Measurements from ENCODE around the gene WDFY2.

The WDFY2 gene

DNA sequence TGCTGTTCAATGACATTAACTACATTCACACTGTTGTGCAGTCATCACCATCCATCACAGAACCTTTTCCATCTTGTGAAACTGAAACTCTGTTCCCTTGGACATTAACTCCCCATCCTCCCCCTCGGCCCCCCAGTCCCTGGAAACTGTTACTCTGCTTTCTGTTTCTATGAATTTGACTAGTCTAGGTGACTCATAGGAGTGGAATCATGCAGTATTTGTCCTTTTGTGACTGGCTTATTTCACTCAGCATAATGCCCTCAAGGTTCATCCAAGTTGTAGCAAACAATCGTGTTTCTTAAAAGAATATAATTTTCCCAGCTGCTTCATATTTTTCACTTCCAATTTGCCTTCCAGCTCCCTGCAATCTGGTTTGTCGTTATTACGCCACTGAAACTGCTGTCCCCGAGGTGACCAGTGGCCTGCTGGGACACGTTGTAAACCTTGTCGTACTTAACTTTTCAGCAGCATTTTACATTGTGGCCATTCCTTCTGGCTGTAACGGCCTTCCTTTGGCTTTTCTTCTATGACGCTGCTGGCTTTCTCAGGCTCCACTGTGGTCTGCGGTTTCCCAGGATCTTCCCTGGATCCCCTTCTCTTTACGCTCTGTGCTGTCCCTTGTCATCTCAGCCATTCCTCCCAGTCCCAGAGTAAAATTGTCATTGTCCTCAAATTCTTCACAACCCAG lies 145.7 kb downstream of the WDFY2 start:
- Mint-ChIP-seq H3K36me3 (peaks cover 19% of the 10 kb centered on the region), H3K27me3 (no peaks in the 10 kb centered on the region), H3K9me3 (ENCODE audit: low read depth) (no peaks in the 10 kb centered on the region)

DNA sequence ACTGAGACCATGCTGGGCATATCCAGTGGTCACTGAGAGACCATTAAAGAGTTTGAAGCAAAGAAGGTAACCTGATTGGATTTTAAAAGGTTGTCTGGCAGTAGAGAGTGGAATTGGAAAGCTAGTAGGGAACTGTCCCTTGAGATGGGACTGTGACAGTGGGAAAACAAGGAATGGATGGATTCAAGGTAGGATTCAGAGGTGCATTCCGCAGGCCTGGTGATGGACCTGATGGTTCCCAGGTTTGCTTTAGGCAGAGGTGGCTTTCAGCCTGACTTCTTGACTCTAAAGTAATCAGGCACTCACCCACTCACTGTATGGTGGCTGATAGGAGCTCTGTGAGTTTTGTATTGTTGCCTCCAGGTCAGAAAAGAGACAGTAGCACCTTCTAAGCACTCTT lies 146.7 kb downstream of the WDFY2 start:
- Mint-ChIP-seq H3K4me1 (ENCODE audit: low read depth) (no peaks in the 10 kb centered on the region), H3K27ac (no peak overlapping the region), H3K36me3 (peaks cover 20% of the 10 kb centered on the region), H3K9me3 (ENCODE audit: low read depth) (no peaks in the 10 kb centered on the region), H3K27me3 (no peaks in the 10 kb centered on the region), H3K4me3 (no peak overlapping the region)

More for the DNA sequence above, 145.7 kb downstream of the WDFY2 start:
- no peak overlapping the region for H3K4me3 Mint-ChIP-seq
- no peak overlapping the region for H3K27ac Mint-ChIP-seq
- no peaks in the 10 kb centered on the region for H3K4me1 Mint-ChIP-seq (ENCODE audit: low read depth)

DNA sequence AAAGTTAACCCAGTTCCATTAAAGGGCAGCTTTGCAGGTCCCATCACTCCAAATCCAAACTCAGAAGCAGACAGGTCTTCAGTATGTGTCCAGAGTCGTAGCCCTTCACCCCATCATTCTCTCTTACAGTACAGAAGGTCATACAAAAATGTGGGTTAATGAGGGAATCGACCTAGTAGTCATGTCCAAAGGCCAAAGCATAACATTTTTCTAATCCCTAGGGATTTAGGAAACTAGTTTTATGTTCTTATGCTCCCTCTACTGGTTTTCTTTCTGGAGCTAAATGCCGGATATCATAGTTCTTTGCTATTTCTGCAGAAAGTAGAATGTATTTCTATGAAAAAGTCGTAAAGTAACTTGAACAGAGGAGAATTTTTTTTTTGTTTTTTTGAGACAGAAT lies 147.5 kb downstream of the WDFY2 start:
- H3K36me3 Mint-ChIP-seq, result peaks cover 16% of the 10 kb centered on the region
- H3K9me3 Mint-ChIP-seq (ENCODE audit: low read depth), result no peaks in the 10 kb centered on the region
- H3K4me1 Mint-ChIP-seq (ENCODE audit: low read depth), result peaks cover 1% of the 10 kb centered on the region
- H3K27me3 Mint-ChIP-seq, result no peaks in the 10 kb centered on the region
- no peak overlapping the region for H3K4me3 Mint-ChIP-seq
- H3K27ac Mint-ChIP-seq, result no peak overlapping the region

DNA sequence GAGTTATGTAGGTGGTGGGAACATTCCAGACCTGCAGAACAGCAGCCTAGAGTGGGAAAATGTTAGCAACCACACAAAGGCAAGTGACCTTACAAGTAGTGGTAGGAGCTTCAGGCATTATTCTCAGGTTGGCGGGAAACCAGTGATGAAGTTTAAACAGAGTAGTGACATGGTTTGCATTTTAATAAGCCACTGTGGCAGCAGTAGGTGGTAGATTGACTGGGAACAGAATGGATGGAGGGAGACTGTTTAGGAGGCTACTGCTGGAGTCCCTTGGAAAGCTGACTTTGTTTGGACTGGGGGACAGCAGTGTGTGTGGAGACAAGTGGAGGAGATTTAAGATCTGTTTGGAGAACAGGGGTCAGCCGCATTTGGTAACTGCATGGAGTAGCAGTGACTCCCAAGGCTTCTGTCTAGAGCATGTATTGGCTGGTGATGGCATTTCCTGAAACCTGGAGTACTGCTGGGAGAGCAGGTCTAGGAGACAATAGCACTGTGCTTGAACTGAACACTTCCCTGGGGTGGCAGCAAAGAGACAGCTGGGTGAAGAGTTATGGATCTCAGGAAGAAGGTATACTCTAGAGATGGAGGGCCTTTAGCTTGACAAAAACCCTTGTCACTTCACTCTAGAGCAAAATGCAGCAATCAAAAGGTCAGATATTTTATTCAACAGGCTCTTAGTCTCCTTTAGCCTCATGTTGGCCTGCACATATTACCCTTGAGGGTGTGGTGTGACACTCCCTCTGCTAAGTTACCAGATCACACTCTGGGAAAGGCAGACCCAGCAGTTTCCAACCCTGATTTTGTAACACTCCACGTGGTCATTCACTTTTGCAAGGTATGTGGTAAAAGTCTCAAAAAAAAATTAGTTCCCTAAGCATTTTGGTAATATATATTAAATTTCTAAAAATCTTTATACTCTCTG lies 149.4 kb downstream of the WDFY2 start:
- Mint-ChIP-seq H3K4me3 (no peak overlapping the region), H3K4me1 (ENCODE audit: low read depth) (peaks cover 11% of the 10 kb centered on the region), H3K27ac (peak overlapping the region; percentile 3), H3K9me3 (ENCODE audit: low read depth) (no peaks in the 10 kb centered on the region), H3K36me3 (peaks cover 15% of the 10 kb centered on the region), H3K27me3 (no peaks in the 10 kb centered on the region)

DNA sequence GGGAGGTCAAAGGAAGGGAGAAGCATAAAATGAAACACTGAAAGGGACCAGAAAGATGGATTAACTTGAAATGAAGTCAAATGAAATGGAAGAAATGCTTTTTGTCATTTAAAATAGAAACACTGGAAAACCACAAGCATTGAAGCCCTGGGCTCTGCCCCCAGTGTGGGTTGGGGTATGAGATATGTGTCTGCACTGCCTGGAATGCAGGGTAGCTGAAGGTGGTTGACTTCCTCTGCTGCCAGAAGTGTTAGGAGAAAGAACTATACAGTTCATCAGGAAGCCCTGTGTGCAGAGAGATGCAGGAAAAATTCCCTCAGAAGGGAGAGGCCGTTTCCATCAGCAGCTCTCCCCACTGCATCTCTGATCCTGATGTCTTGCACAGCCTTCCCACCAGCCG lies 150.5 kb downstream of the WDFY2 start:
- Mint-ChIP-seq H3K36me3 (peaks cover 19% of the 10 kb centered on the region), H3K4me3 (no peak overlapping the region), H3K27me3 (no peaks in the 10 kb centered on the region), H3K27ac (no peak overlapping the region), H3K4me1 (ENCODE audit: low read depth) (peaks cover 15% of the 10 kb centered on the region), H3K9me3 (ENCODE audit: low read depth) (no peaks in the 10 kb centered on the region)

DNA sequence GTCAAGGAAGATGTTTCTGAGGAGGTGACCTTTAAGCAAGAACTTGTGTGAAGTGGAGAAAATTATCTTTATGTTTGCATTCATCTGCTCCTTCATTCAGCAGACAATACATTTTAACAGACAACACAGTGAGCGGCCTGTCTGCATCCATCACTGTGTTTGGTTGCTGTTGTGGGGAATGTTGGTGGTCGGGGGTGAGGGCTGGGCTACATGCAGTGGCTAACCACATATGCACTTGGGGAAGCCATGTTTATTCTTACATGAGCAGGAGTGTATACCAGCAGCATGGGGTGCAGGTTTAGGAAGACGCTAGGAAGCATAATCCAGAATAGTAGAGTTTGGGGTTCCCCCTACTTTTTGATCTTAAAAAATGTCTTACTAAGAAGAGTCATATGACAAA lies 153.3 kb downstream of the WDFY2 start:
- Mint-ChIP-seq H3K4me1 (ENCODE audit: low read depth) (peaks cover 15% of the 10 kb centered on the region), H3K27ac (peak overlapping the region; percentile 47), H3K36me3 (peaks cover 21% of the 10 kb centered on the region), H3K4me3 (no peak overlapping the region), H3K27me3 (no peaks in the 10 kb centered on the region), H3K9me3 (ENCODE audit: low read depth) (no peaks in the 10 kb centered on the region)

DNA sequence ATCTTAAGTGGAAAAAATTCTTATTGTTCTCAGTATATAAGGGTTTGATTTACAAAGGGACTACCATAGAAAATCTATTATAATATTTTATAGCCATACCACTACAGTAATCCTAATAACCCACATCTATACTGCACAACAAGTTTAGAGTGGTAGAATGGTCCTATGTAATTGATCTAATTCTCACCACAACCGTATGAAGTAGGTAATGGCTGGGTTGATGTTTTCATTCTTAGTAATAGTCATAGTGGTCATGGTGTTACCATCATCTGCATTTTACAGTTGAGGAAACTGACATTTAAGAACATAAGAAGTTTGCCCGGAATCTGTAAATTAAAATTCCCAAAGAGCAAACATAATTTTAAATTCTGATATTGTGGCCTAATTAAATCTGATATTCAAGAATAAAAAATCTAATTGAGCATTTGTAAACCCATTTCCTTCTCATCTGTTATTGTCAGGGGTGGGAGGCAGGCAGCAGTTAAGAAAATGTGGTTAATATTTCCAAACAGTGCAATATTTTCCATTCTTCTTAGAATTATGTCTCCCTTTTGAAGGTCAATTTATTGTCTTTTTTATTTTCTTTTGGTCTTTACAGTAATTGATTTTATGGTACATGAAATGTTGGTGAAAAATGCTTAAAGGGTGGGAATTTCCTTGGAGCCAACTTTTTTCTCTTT lies 154.1 kb downstream of the WDFY2 start:
- Mint-ChIP-seq H3K9me3 (ENCODE audit: low read depth) (no peaks in the 10 kb centered on the region), H3K27ac (peak overlapping the region; percentile 54), H3K27me3 (no peaks in the 10 kb centered on the region), H3K36me3 (peaks cover 18% of the 10 kb centered on the region), H3K4me3 (no peak overlapping the region), H3K4me1 (ENCODE audit: low read depth) (peaks cover 15% of the 10 kb centered on the region)

DNA sequence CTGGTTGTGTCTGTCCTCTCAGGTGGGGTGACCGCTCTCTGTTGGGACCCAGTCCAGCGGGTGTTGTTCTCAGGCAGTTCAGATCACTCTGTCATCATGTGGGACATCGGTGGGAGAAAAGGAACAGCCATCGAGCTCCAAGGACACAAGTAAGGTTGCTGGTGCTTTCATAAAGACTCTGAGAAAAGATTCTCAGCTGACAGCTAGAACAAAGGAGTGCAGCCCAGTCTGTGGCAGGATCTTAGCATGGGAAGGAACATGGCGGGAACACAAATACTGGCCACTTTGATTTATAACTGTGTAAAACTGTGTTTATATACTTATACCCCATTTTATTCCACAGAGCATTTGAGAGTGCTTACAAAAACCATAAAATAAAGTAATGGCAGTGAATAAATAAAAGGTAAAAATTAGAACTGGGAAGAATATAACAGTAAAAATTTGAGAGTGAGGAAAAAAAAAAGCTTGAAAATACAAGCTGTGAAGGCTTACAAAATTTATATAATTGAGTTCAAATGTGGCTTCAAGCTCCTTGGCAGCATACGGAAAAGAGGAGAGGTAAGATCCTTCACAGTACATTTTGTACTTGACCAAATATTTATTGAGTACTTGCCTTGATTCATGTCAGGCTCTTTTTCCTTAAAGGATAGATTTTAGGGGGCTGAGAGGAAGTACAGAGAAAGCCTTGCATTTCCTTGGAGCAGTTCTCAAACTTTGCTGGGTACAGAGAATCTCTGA lies 154.9 kb downstream of the WDFY2 start:
- Mint-ChIP-seq H3K4me1 (ENCODE audit: low read depth) (peaks cover 15% of the 10 kb centered on the region), H3K4me3 (no peak overlapping the region), H3K36me3 (peaks cover 14% of the 10 kb centered on the region), H3K27ac (peak overlapping the region; percentile 54), H3K9me3 (ENCODE audit: low read depth) (no peaks in the 10 kb centered on the region), H3K27me3 (no peaks in the 10 kb centered on the region)

DNA sequence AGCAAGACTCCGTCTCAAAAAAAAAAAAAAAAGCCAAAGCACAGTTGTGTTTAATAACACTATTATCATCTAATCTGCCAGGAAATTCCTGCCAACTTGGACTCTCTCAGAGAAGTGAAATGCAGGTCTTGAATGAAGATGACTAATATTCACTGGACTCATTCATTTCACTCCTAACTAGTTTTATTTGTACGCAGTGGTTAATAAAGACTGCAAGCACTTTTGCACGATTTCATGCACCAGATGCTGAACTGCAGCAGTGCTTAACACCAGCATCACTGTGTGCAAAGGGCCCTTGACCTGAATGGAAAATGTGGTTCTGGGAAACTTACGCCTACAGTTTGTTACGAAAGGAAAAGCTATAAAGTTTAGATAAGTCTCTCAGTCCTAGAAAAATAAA lies 156.4 kb downstream of the WDFY2 start:
- Mint-ChIP-seq H3K4me3 (no peak overlapping the region), H3K27me3 (no peaks in the 10 kb centered on the region), H3K36me3 (peaks cover 22% of the 10 kb centered on the region), H3K27ac (no peak overlapping the region), H3K4me1 (ENCODE audit: low read depth) (peaks cover 15% of the 10 kb centered on the region), H3K9me3 (ENCODE audit: low read depth) (no peaks in the 10 kb centered on the region)

DNA sequence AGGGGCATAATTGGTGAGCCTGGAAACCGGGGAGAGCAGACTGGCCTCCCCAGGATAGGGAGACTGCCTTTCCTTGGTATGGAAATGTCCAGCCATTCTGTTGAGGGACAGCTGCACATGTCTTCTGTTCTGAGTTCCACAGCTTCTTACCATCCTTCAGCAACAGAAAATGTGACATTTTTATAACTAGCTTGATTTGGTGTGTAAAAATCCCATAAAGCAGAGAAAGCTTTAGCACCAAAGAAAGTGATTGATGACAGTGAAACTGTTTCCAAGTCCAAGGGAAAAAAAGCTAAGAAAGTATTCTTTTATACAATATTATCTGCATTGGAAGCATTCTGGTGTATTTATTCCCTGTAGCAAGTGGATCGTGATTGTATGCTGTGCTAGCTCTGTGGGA lies 157.8 kb downstream of the WDFY2 start:
- no peak overlapping the region for H3K27ac Mint-ChIP-seq

DNA sequence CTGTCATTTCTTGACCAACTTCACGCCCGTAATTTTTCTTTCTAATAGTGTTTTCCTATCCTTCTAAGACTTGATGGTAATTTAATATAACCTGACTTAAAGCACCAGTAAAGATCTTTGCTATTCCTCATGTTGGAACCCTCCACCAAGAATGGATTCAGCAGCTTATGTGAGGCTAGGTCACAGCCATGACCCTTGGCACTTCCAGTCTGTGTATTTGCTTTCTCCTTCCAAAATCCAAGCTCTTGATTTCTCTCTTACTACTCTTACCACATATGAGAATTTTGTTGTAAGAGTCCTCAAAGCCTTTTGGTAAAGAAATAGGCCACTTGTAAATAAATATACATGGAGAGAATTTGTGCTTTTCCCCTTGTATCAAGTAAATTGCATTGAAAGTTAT lies 158.3 kb downstream of the WDFY2 start:
- no peak overlapping the region for H3K27ac Mint-ChIP-seq
- peaks cover 9% of the 10 kb centered on the region for H3K4me1 Mint-ChIP-seq (ENCODE audit: low read depth)
- no peak overlapping the region for H3K4me3 Mint-ChIP-seq
- peaks cover 26% of the 10 kb centered on the region for H3K36me3 Mint-ChIP-seq
- no peaks in the 10 kb centered on the region for H3K27me3 Mint-ChIP-seq
- H3K9me3 Mint-ChIP-seq (ENCODE audit: low read depth), result no peaks in the 10 kb centered on the region

More for the DNA sequence above, 157.8 kb downstream of the WDFY2 start:
- H3K4me1 Mint-ChIP-seq (ENCODE audit: low read depth), result peaks cover 11% of the 10 kb centered on the region
- H3K9me3 Mint-ChIP-seq (ENCODE audit: low read depth), result no peaks in the 10 kb centered on the region
- no peaks in the 10 kb centered on the region for H3K27me3 Mint-ChIP-seq
- H3K4me3 Mint-ChIP-seq, result no peak overlapping the region
- H3K36me3 Mint-ChIP-seq, result peaks cover 24% of the 10 kb centered on the region

DNA sequence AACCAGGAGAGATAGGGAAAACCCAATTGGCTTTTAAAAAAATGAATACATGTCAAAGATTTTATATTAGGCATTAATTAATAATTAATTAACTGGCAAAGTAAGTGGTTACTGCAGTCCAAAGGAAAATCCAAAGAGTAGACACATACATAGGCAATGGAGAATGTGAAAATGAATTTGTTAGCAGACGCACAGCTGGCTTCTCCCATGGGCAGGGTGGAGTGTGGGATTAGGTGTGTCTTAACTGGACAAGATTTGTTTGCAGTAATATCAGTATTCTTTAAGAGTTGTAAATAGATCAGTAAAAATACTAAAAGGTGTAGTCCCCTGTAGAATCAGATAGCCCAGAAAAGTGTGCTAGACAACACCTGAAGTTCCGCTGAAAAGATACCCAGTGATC lies 161.0 kb downstream of the WDFY2 start:
- no peak overlapping the region for H3K27ac Mint-ChIP-seq
- H3K4me1 Mint-ChIP-seq (ENCODE audit: low read depth), result no peaks in the 10 kb centered on the region
- no peaks in the 10 kb centered on the region for H3K27me3 Mint-ChIP-seq
- no peak overlapping the region for H3K4me3 Mint-ChIP-seq
- peaks cover 35% of the 10 kb centered on the region for H3K36me3 Mint-ChIP-seq
- H3K9me3 Mint-ChIP-seq (ENCODE audit: low read depth), result no peaks in the 10 kb centered on the region

DNA sequence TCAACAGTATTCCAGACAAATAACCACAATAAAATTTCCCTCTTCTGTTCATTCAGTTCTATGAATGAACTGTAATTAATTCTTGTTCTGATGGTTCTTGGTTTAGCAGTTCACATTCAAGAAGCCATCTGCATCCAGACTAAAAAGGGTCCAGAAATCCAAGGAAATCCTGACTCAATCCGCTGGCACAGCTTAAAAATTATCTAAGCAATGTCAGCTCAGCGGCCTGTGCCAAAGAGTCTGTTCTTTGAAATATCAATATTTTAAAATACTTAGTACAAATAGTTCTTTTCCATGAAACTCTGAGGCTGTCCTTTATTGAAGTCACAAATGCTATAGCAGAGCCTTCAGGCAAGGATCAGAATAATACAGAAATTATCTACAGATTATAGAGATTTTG lies 162.5 kb downstream of the WDFY2 start:
- Mint-ChIP-seq H3K9me3 (ENCODE audit: low read depth) (no peaks in the 10 kb centered on the region), H3K27ac (no peak overlapping the region), H3K4me3 (no peak overlapping the region), H3K4me1 (ENCODE audit: low read depth) (no peaks in the 10 kb centered on the region), H3K27me3 (no peaks in the 10 kb centered on the region), H3K36me3 (peaks cover 33% of the 10 kb centered on the region)
